ENCODE measurements around the gene CDH23.

The CDH23 gene

DNA sequence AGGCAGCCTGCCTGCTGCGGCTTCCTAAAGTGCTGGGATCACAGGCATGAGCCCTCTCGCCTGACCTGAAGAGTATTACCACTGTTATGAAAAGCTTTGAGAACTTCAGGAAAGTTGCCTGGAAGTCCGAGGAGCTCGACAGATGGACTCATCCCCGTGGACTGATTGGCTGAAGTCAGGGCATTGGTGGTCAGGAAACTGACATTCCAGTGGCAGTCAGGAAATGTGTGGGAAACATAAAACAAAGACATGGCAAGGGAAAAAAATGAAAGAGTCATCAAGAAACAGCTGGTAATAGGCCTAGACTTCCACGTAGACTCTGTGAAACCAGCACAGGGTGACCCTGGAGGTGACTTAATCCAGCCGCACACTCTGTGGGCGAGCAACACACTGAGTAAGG, 123.3 kb downstream of the CDH23 start:
- DNase-seq = no peak

DNA sequence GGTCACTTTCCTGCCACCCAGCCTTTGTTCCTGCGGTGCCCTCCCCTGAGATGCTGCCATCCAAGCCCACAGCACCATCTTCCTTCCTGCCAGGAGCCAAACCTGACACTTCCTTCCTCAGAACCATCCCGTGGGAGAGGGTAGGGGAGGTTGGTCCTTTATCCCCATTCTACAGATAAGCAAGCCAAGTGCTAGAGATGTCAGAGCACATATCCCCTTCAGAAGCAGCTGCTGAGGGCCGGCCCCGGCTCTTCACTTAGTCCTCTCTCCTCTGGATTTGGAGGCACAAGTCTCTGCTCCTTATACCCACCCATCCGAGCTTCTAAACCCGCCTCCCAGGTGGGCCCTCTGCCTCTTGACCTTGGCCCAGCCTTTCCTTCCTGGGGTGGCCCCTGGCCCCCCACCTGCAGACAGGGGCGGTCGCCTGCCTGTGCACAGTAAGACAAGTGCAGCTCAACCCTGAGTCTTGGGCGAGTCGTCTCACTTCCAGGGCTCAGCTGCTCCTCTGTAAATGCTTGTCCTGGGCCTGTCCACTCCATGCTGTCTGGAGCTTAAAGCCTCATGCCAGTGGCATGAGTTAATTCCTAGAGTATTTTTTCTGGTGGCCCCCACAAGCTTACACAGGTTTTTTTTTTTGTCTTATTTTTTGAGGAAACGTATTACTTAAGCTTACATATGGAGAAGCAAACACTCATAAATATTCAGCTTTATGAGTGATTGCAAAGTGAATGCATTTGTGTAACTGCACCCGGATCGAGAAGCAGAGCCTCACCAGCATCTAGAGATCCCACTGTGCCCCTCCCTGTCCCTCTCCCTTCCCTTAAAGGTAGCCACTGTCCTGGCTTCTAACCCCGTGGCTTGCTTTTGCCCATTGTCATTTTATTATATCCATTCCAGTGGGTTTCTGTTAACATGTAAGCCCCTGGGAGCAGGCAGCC, 125.1 kb downstream of the CDH23 start:
- no peak for DNase-seq

DNA sequence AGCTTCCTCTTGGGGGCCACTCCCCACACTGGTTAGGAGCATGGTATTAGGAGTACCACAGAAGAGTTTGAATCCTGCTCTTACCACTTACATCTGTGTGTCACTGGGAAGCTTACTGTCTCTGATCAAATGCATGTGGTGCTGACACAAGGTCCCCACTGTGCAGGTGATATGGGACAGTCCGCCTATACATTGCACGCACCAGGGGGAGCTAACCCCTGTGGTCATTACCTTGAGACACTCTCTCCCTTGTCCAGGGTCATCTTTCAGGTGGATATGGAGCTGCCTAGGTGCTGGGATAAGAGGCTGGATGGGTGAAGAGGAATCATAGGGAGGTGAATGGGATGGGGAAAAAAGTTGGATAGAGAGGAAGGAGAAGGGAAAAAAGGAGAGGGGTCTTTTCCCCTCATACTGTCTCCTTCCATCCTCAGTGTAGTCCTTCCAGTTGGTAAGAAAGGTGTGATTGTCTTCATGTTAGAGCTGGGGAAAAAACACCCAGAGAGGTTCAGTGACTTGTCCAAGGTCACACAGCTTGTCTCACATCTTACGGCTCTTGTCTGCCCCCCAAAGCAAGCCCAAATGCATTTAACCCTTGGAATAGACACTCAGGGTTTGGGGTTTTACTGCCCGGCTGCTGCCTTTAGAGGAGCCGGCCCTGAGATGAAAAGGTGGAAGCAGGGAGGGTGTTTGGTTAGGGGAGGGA, 125.9 kb downstream of the CDH23 start:
- DNase-seq = no peak

DNA sequence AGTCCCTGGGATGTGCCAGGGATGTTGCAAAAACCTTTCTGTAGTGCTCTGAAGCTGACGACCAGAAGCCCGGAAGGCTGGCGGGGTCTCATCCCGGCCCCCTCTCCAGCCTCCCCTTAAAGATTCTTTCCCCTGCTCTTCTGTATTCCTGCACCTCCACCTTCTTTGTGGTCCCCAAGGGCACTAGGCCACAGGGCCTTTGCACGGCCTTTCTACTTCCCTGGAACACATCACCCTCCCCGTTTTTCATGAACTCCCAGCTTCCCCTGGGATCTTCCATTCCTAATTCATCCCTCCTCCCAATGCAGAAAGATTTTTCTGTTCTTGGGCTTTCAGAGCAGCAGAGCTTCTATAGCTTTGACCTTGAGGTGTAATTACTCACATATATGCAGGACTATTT, 127.0 kb downstream of the CDH23 start:
- DNase-seq = no peak

DNA sequence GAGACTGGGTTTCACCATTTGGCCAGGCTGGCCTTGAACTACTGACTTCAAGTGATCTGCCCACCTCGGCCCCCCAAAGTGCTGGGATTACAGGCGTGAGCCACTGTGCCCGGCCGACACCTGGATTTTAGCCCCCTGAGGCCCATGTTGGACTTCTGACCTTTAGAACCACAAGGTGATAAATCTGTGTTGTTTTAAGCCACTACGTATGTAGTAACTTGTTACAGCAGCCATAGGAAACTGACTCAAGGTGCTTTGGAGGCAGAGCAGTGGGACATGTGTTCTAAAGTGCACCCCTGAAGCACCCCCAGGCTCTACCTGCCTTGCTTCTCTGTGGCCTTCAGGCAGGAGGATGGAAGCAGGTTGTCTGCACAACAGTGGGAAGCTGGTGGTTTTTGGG, 128.4 kb downstream of the CDH23 start:
- DNase-seq = no peak

DNA sequence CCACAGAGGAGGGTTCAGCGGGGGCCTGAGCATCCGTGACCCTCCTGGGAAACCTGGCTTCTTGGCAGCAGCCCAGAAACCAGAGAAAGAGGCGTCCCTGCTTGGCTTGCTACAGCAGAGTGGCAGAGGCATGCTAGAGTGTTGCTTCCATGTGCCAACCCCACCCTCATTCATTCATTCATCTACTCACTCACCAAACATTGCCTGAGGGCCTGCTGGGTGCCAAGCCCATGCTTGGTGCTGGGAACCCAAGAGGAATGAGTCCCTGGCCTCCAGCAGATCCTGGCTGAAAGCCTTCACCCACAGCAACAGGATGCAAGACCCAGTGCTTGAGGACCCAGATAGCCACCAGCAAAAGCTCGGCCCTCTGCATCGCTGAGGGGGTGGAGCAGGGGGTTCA, 129.0 kb downstream of the CDH23 start:
- DNase-seq = no peak

DNA sequence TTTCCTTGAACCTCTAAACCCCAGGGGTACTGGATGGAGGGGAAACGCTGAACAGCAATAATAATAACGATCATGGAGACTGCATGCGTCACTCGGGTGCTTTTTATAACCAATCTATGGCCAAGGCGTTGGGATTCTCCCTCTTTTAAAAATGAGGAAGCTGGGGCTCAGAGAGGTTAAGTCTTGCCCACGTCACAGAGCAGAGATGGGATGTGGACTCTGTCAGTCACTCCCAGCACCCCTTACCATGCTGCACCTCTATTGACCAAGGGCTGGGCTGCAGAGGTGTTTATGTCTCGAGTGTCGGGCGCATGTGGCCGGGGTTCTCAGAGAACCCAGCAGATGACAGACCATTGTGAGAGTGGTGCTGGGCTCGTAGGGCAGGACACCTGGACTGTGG, 129.9 kb downstream of the CDH23 start:
- DNase-seq = no peak

DNA sequence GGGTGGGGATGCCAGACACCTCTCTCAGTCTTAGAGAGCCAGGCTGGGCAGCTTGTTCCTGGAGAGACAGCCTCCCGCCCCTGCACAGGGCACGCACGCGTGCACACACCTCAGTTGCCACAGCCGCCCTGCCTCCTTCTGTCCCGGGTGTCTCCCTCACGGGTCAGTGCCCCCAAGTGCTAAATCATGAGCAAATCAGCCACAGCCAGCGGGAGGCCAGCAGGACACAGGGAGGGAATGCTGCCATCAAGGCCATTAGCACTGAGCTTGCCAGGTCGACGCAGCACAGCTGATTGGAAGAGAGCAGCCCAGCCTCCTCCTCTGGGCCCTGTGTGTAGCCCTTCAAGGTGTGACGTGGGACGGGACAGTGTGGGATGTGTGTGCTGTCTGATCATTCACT, 130.4 kb downstream of the CDH23 start:
- DNase-seq = no peak

DNA sequence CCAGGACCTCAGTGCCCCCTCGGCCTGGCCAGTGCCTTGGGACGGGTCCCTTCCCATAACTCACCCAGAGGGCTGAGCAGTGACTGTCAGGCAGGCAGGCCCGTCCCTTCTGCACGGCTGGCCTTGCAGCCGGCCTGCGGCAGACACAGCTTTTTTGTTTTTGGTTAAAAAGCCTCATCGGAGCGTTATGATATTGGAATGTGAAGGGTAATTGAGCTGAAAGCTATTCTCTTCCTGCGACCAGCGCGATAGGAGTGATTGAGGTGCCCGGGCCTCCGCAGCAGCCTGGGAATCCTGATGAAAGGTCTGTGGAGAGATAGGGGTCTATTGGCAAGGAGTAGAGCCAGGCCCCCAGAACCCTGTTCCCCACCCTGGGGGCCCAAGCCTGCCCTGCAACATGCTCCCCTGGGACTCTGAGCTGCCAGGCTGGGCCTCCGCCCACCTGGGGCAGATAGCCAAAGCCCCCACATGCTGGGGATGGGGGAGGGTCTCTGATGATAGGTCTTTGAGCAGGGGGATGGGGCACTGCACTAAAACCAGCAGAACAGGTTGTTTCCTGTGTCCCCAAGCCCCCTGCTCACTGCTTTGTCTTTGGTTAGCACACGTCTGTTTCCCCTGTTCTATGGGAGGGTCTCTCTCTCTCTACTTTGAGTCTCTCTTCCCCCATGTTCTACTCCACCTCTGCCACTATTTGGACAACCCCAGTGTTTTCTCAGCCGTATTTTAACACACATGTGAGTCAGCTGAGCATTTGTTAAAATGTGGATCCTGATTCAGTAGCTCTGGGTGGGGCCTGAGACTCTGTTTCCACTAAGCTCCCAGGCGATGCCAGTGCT, 131.9 kb downstream of the CDH23 start:
- no peak for DNase-seq

DNA sequence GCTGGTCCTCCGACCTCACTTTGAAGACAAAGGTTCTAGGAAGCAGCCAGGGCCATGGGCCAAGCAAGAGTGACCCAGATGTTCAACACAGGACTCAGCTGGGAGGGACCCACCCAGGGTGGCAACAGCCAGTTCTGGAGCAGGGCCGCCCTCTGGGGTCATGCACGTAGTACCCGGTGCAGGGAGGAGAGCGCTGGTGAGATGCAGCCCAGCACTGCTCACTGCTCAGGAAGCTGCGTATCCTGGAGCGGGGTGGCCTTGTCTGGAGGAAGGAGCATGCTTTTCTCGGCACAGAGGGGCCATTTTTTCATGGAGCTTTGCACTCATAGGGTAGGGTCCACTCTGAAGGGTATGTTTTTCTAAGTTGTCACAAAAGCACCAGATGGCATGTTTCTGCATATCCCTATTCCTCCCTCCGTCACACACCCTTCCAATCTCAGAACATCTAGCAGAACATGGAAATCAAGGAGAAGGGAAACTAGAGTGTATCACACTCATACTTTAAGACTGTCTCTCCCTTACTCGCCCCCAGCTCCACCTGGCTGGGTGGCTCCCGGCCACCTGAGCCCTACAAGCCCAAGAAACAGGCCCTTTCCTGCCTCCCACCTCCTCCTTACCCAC, 132.6 kb downstream of the CDH23 start:
- no peak for DNase-seq

DNA sequence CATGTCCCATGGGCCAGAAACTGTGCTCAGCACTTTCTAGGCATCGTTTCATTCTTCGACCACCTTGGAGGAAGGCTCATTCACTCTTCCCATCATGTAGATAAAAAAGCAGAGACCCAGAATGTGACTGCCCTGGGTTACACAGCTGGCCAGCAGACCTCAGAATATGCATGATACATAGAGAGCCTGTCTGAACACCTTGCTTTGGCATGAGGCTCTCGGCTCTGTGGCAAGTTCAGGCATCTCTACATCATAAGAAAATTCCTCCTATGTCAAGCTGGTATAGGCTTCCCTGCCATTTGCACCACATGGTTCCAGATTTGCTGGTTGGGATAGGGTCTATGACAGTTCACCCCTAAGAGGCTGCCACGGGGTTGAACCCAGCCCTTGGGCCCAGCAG, 134.1 kb downstream of the CDH23 start:
- DNase-seq = no peak

DNA sequence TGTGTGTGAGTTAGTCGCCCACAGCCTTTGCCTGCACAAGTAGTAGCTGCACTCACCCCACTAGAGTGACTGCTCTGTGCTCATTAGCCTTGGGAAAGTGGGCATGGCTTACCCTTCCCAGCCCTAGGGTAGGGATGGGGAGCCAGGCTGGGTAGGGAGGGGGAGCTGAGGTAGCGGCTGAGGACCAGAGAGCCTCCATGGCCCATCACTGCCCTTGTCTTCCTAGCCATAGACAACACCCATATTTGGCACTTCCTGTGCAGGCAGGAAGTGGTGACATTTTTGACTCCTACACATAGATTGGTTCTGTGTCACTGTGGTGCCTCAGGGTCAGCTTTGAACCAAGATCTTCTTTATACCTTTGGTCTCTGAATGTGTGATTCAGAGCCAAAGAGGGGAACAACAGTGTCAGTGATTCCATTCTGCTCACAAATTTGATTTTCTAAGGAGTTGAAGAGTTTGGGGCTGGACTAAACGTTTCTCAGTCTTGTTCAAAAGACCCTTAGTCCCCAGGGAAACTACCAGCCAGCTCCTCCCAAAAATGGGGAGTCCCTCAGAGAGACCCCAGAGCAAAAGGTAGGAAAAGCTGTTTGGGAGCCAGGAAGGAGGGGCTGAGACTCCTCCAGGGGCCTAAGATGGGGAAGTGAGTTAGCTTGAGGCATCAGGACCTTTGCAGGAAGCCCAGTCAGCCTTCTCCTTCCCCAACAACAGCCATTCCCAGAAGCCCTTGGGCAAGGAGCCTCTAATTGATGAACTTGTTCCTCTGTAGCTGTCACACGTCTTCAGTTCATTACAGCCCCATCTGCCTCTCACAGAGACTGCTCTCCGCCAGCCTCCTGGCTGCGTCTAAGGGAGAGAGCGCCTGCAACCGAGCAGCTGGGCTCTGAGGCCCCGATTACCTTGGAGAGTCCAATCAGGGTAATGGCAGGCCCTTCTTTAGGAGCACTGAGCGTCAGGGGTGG, 135.0 kb downstream of the CDH23 start:
- no peak for DNase-seq

DNA sequence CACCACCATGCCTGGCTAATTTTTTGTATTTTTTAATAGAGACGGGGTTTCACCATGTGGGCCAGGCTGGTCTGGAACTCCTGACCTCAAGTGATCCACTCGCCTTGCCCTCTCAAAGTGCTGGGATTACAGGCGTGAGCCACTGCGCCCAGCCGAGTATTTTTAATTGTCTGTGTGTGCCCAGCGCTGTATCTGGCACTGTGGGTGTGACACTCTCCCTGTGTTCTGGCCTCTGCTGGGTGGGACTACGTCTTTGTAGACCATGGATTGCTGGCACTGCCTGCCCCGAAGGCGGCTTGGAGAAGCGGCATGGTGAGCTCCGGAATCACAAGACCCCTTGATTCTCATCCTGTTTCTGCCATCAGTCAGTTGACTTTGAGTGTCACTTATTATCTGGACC, 136.2 kb downstream of the CDH23 start:
- no peak for DNase-seq

DNA sequence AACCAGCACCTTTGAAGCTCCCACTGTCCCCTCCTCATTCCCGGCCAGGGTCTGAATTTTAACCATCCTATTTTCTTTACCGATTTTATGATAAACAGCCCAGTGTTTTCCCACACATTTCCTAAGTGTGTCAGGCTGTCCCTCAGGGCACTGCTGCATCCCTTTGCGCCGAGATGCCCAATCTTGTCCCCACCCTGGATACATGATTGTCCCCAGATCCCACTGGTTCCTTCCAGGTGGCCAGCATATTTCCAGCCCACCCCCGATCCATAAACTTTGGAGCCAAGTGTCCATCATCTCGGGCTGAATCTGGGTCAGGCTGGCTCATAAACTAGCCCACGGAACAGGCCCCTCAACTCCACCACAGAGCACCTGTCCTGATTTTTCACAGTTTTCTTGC, 137.2 kb downstream of the CDH23 start:
- DNase-seq = no peak

DNA sequence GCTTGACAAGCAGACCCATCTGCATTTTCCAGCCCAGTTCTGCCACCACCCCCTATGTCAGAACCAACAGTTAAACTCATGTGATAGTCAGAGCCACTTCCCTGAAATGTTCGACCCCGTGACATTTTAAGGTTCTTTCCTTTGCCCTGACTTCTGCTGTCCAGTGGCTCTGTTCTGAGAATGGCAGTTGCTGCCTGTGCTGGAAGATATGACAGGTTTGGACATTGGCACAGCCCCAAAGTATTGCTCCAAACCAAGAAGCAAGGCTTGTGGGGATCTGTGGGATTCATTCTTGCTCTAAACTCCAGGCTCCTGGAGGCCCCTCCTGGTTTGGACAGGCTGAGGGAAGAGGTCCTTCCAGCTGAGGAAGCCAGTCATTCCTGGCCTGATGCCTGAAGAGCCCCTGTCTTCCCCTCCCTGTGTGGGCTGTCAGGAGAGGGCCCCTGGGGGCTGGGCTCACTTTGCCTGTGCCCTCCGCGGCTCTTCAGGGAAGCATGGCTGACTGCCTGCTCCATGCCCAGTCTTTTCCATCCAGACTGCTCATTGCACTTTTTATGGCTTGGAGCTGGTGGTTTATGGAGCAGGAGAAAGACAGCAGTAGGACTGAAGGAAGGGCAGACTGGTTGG, 138.0 kb downstream of the CDH23 start:
- no peak for DNase-seq

DNA sequence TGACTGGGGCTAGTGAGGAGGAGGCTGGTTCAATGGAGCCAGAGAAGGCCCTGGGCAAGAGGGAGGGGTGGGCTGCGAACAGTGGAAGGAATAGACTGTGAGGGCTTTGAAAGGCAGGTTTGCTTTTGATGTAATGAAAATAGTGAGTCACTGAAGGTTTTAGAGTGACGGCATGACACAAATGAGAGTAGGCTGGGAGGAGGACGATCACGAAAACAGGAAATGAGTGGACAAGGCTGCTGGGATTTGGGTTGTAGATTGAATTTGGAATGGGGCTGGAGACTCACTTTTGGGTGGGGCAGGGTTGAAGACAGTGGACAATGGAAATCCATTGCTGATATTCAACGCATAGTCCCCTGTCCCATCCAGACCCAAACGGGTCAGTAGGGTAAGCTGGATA, 139.6 kb downstream of the CDH23 start:
- DNase-seq = no peak

DNA sequence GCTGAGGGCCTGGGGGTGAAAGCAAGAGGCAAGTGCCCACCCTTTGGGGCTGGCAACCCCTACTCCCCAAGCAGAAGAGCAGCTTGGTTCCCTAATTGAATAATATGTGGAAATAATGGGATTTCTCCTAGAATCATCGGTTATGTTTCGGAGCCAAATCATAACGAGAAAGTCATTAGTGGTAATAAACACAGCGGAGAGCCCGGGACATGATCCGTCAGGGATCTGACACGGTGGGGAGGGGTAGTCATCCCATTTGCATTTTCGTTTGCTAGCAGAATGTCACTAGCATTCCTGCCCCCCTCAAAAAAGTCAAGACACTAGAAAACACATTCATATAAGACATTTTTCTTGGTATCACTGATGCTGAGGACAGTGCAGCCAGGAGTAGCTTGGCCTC, 140.4 kb downstream of the CDH23 start:
- no peak for DNase-seq

DNA sequence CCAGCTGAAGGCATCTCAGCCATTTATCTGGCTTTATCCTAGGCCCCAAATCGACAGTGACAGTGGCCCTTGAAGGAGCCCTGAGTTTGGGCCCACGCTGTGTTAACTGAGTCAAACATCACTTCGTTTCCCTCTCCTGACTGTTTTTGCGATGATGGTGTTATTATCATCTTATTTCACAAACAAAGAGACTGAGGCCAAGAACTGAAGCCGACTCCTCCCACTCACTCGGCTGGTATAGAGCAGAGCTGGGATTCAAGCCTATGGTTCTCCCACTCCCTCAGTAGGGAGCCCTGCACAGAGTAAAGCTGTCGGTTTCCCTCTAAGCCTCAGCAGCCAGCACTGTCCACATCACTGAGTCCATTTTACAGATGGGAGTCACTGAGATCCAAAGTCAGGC, 141.0 kb downstream of the CDH23 start:
- DNase-seq = no peak

DNA sequence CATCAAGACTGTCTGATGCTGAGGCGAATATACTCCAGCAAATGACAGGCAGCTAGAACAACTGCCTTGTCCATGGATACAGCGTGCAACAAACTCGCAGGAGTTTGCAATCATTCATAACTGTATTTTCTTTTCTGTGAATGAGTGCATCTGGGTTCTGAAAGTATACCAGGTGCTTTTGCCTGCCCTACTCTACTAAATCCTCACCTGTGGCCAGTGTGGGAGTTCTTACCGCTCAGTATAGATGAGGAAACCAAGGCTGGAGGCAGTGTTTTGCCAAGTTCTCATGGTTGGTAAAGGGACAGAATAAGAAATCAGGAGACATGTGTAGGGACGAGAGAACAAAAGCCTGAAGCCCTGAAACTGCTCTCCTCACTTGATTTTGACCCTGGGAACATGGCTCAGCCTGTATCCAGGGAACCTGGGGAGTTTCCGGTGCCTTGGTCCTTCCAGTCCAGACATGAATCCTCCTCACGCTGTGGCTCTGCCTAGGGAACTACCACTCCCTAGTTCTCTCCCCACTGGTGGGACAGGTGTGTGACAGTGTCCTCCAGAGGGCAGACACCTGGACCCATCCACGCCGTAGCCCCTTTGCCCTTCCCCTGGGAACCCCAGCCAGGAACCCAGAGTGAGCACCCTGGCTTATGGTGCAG, 142.0 kb downstream of the CDH23 start:
- DNase-seq = no peak

DNA sequence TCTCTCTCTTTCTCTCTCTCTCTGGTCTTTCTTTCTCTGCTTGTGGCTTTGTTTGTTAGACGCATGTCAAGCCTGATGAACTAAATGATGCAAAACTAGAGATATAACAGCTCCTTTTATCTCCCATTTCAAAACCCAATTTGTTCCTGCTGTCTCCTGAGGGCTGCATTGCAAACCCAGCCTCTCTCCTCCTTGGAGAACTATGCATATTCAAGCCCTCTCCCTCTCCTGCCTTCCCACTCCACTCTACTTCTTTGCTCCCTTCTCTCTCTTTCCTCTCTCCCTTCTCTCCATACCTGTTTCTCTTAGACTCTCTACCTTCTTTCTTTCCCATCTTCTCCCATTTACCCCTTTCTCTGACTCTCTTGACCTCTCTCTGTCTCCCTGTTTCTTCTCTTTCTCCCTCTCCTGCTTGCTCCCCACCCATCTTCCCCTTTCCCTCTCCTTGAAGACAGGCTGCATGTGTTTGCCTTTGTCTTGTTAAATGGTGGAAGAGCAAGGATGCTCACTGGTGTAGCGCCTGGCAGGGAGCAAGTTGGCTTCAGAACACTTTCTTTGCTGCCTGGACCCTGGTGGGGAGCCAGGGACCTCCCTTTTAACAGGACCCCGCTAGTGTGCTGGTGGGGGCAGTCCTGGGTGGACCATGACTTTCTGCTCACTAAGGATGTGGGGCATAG, 142.9 kb downstream of the CDH23 start:
- DNase-seq = no peak

Measured in NCI-H524 treated with DMSO at 0.1 percent for 48 hours (cell line).